Breast epithelium (tissue), 3 donors: ENCODE measurements around the gene MYO1H.

Experiments
- POLR2A ChIP-seq: fragments of 450-650 bp; IDR thresholded peaks from one replicate; pipeline ENCODE4 v1.6.1; 2016; ENCODE audit warnings: antibody characterized with exemption, mild to moderate bottlenecking, moderate library complexity
- POLR2AphosphoS5 ChIP-seq, 3 donors: sonication (generic); formaldehyde crosslinking; IDR thresholded peaks; one replicate each; pipeline ENCODE4 v1.6.1; 2017; ENCODE audit warnings: antibody characterized with exemption in 3 of 3
- TF ChIP-seq, protein P1 (sequence below), 3 donors: fragments of 450-650 bp; IDR thresholded peaks; one replicate each; pipeline ENCODE4 v1.5.1; 2016 to 2017; ENCODE audit warnings: antibody characterized with exemption in 3 of 3, mild to moderate bottlenecking in 3 of 3, moderate library complexity in 3 of 3

DNA sequence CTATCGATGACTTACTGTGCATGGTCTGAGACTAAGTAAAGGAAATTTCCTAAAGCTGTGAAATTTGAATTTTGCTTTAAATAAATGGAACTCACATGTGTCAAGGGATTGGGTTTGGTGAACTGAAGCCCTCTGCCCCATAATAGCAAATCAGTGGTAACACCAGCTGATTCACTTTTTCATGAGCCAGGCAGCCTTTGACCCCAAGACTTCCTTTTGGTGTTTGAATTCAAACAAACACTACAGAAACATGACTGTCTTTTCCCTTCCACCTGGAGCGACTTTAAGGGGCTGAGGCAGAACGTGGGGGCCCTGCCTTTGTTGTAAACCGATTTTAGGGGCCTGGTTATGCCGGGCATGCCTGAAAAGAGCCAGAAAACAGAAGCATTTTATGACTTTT is 100.6 kb downstream of the MYO1H start:
- TF ChIP-seq, protein P1, sequence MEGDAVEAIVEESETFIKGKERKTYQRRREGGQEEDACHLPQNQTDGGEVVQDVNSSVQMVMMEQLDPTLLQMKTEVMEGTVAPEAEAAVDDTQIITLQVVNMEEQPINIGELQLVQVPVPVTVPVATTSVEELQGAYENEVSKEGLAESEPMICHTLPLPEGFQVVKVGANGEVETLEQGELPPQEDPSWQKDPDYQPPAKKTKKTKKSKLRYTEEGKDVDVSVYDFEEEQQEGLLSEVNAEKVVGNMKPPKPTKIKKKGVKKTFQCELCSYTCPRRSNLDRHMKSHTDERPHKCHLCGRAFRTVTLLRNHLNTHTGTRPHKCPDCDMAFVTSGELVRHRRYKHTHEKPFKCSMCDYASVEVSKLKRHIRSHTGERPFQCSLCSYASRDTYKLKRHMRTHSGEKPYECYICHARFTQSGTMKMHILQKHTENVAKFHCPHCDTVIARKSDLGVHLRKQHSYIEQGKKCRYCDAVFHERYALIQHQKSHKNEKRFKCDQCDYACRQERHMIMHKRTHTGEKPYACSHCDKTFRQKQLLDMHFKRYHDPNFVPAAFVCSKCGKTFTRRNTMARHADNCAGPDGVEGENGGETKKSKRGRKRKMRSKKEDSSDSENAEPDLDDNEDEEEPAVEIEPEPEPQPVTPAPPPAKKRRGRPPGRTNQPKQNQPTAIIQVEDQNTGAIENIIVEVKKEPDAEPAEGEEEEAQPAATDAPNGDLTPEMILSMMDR (IDR thresholded peaks at IDR 0.05), result no peak
- TF ChIP-seq POLR2AphosphoS5 (IDR thresholded peaks at IDR 0.05), result no peak
- no peak for TF ChIP-seq POLR2A
